GM18526 (cell line): Measurements from ENCODE around the gene FLVCR2.

ENCODE experiments used
- POLR2A ChIP-seq: IDR thresholded peaks from 3 replicates; pipeline ENCODE4 v1.6.1; 2011; ENCODE audit not compliant: insufficient read length; ENCODE audit errors: extremely low read depth

The FLVCR2 gene

DNA sequence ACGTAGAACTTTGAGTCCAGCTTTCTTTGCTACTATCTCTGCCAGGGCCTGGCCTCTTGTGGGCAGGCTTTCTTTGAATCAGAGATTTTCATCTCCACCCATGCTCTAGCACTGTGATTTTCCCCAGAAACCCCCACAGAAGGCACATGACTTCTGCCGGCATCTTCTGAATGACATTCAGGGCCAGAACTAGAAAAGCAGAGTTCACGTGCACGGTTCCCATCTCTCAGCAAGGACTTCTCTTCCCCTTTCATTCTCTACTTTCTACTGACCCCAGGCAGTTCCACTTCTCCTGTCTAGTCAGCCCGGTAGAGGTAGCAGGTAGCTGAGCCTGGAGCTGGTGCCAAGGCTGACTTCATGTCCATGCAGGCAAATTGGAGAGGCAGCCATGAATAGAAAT, 29.3 kb upstream of the FLVCR2 start:
- TF ChIP-seq POLR2A = no peak

DNA sequence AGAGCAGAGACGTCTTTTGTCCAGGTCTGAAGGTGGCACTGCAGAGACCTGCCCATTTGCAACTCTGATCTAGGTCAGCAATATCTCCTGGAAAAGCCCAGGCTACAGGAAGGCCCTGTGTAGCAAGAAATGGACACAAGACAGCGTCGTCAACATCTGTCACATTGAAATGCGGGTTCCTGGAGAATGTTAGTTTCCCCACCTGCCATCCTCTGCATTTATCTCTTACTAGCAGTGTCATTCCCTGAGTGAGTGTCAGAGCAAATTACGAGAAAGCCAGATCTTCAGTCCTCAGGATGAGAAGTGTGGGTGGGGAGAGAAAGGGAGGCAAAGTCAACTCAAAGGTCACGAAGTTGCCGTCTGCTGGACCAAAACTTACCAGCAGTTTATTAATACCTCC, 27.4 kb upstream of the FLVCR2 start:
- TF ChIP-seq POLR2A = no peak

DNA sequence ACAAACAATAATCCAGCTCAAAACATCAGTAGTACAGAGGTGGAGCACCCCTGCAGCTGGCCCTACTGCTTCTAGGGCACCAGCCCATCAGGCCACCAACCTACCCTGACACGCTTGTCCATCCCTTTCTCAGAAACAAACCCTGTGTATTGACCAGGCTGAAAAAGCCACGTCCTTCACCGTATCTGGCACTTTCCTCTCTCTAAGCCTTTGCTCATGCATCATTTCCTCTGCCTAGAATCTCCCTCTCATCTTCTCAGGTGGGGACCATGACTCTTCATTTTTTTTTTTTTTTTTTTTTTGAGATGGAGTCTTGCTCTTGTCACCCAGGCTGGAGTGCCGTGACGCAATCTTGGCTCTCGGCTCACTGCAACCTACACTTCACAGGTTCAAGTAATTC, 25.3 kb upstream of the FLVCR2 start:
- no peak for TF ChIP-seq POLR2A

- TF ChIP-seq POLR2A = no peak
Measured at GRCh38 chr14:75553761-75554364, 24.6 kb upstream of the FLVCR2 start.

- TF ChIP-seq POLR2A = no peak
Measured at GRCh38 chr14:75554482-75554881, 23.9 kb upstream of the FLVCR2 start.

- TF ChIP-seq POLR2A = no peak
Measured at GRCh38 chr14:75558440-75558839, 20.0 kb upstream of the FLVCR2 start.

GRCh38 chr14:75559045-75559444, 19.4 kb upstream of the FLVCR2 start:
- no peak for TF ChIP-seq POLR2A

DNA sequence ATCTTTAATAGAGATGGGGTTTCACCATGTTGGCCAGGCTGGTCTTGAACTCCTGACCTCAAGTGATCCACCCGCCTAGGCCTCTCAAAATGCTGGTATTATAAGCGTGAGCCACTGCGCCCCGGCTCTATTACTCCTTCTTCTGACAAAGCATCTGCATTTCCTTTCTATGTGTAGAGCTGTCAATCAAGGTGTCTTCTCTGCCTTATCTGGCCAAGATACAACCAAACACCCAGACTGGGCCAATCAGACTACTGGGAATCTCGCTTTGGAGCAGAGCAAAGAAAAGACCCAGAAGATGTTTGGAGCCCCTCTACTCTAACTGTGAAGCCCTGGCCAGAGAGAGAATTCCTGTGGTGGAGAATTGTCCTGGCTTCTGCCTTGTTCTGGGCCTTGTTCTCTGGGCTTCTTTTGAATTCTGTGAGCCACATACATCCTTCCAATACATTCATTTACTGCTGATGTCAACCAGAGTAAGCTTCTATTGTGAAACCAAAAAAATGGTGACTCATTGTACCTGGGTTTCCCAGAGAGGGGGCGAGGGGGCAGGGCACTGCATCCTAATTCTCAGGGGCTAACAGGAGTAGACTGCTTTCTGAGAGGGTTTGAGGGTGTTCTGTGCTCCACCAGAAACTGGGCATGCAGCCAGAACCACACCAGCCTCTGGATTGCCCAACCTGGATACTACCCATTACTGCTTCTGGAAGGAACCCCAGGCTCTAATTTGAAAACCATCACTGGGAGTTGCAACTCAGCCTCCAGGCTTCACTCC, 18.8 kb upstream of the FLVCR2 start:
- TF ChIP-seq POLR2A = no peak

DNA sequence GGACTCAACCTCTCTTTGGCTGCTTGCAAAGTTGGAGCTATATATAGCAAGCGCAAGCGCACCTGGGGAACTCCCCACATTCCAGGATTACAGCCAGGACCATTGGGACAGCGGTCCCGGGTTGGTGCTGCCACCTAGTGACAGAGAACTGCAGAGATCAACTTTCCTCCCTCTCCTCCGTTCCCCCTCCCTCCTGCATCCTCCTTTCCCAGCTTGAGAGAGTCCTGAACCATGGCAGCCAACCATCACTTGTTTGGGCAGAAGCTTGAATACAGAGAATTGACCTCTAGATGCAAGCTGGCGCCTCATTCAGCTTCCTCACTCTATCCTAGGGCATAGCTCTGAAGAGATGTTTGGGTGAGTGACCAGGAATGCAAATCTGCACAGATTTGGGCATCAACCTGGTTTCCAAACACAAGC, 17.4 kb upstream of the FLVCR2 start:
- no peak for TF ChIP-seq POLR2A

- no peak for TF ChIP-seq POLR2A
Measured at GRCh38 chr14:75562089-75562488, 16.3 kb upstream of the FLVCR2 start.

GRCh38 chr14:75562489-75562888, 15.9 kb upstream of the FLVCR2 start:
- no peak for TF ChIP-seq POLR2A

- TF ChIP-seq POLR2A = no peak
Measured at GRCh38 chr14:75563931-75564330, 14.5 kb upstream of the FLVCR2 start.

DNA sequence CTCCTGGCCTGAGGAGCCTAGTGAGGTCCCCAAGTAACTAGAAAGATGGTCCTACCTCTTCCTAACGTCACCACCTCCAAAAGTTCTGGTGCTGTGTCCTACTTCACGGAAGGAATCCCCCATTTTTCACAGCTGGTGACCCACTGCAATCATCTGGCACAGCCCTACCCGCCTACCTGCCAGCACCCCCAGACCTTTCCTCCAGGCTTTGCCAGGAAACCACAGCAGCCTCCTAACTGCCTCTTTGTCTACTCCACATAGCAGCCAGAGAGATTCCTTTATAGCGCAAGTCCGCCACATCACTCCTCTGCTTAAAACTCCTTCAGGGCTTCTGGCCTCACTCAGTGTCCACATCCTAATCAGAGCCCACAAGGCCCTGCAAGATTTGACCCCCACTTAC, 13.4 kb upstream of the FLVCR2 start:
- no peak for TF ChIP-seq POLR2A

GRCh38 chr14:75566321-75566720, 12.1 kb upstream of the FLVCR2 start:
- no peak for TF ChIP-seq POLR2A

GRCh38 chr14:75566752-75567151, 11.7 kb upstream of the FLVCR2 start:
- no peak for TF ChIP-seq POLR2A

DNA sequence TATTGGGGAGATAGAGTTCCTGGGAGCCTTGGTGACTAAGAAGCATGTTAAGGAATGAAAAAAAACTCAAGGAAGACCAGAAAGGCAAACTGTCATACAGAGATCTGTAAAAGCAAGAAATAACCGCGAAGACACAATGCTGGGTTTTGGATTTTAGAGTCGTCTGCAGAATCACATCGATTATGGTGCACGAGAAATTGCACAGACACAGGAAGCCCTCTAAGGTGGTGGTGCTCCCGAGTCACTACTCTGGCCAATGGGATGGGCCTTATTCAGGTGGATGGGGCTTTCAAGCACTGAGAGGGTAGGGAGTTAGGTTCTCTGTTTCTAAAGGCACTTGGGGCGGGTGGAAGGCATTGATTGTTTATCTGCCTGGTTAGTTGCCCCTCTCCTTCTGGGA, 10.3 kb upstream of the FLVCR2 start:
- no peak for TF ChIP-seq POLR2A

GRCh38 chr14:75568791-75569190, 9.6 kb upstream of the FLVCR2 start:
- no peak for TF ChIP-seq POLR2A
